Gastrocnemius medialis (tissue), 4 donors: ENCODE data around the gene RASL12.
A peak's percentile ranks its signal among the peaks of the same experiment; 100 is the strongest.

Experiments
- POLR2A ChIP-seq, 2 donors: fragments of 450-650 bp; IDR thresholded peaks; one replicate each; pipeline ENCODE4 v1.6.1; 2017; ENCODE audit warnings: antibody characterized with exemption in 2 of 2, mild to moderate bottlenecking in 2 of 2, moderate library complexity in 2 of 2
- TF ChIP-seq, protein P1 (sequence below), 5 experiments: fragments of 450-650 bp in 3 of 5; fragments of 200-600 bp in 2 of 5; sonication (generic) in 2 of 5; IDR thresholded peaks in 4 of 5; conservative IDR thresholded peaks in 1 of 5; 1 replicate in 4 of 5; 2 replicates in 1 of 5; pipeline ENCODE4 v1.5.1; 2016 to 2019; ENCODE audit warnings: antibody characterized with exemption in 5 of 5, mild to moderate bottlenecking in 3 of 5, moderate library complexity in 3 of 5

DNA sequence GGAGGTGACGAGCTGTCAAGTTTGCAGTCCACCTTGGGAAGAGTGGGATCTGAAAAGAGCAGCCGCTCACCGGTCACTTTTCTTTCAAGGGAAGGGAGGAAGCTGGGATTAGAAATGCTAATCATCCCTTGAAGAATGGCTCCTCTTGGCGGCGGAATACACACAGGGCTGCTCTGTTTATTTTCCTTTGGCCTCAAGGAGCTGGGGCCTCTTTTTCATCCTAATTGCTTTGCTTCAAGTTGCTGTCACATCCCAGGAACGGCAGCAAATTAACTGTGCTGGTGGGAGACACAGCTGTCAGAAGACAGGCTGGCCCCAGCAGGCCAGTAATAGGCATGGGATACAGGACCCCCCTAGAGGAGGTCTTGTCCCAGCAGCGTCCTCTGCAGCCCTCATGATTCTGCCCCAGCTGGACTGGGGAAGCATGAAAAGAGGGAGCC lies 15.5 kb upstream of the RASL12 start:
- TF ChIP-seq, protein P1, sequence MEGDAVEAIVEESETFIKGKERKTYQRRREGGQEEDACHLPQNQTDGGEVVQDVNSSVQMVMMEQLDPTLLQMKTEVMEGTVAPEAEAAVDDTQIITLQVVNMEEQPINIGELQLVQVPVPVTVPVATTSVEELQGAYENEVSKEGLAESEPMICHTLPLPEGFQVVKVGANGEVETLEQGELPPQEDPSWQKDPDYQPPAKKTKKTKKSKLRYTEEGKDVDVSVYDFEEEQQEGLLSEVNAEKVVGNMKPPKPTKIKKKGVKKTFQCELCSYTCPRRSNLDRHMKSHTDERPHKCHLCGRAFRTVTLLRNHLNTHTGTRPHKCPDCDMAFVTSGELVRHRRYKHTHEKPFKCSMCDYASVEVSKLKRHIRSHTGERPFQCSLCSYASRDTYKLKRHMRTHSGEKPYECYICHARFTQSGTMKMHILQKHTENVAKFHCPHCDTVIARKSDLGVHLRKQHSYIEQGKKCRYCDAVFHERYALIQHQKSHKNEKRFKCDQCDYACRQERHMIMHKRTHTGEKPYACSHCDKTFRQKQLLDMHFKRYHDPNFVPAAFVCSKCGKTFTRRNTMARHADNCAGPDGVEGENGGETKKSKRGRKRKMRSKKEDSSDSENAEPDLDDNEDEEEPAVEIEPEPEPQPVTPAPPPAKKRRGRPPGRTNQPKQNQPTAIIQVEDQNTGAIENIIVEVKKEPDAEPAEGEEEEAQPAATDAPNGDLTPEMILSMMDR (IDR thresholded peaks at IDR 0.05 in 4 of 5, conservative IDR thresholded peaks at IDR 0.05 in 1 of 5), result peak in 2 of 5 experiments; percentile 29 to 31
- no peak for TF ChIP-seq POLR2A (IDR thresholded peaks at IDR 0.05)
